Measurements from ENCODE around the gene B4GALT1.

B4GALT1 gene

GRCh38 chr9:33146298-33146697, 20.8 kb downstream of the B4GALT1 start:
- no peak for DNase-seq (ENCODE audit: low read depth, low spot score)
- no peak overlapping the region for H3K27ac ChIP-seq

GRCh38 chr9:33144551-33144950, 22.6 kb downstream of the B4GALT1 start:
- no peak for DNase-seq (ENCODE audit: low read depth, low spot score)
- no peak overlapping the region for H3K27ac ChIP-seq

- no peak overlapping the region for H3K27ac ChIP-seq
- DNase-seq (ENCODE audit: low read depth, low spot score) = no peak
Measured at GRCh38 chr9:33143241-33143661, 23.9 kb downstream of the B4GALT1 start.

GRCh38 chr9:33142535-33142934, 24.6 kb downstream of the B4GALT1 start:
- DNase-seq (ENCODE audit: low read depth, low spot score) = no peak
- no peak overlapping the region for H3K27ac ChIP-seq

GRCh38 chr9:33140401-33141360, 26.5 kb downstream of the B4GALT1 start:
- H3K27ac ChIP-seq = no peak overlapping the region
- no peak for DNase-seq (ENCODE audit: low read depth, low spot score)

- no peak overlapping the region for H3K27ac ChIP-seq
- DNase-seq (ENCODE audit: low read depth, low spot score) = no peak
Measured at GRCh38 chr9:33139421-33140228, 27.5 kb downstream of the B4GALT1 start.

- no peak for DNase-seq (ENCODE audit: low read depth, low spot score)
- no peak overlapping the region for H3K27ac ChIP-seq
Measured at GRCh38 chr9:33138768-33139167, 28.4 kb downstream of the B4GALT1 start.

- H3K27ac ChIP-seq = no peak overlapping the region
- DNase-seq (ENCODE audit: low read depth, low spot score) = no peak
Measured at GRCh38 chr9:33137781-33138264, 29.3 kb downstream of the B4GALT1 start.

GRCh38 chr9:33136721-33137670, 30.1 kb downstream of the B4GALT1 start:
- DNase-seq (ENCODE audit: low read depth, low spot score) = no peak
- H3K27ac ChIP-seq = peak overlapping the region; percentile 8

- no peak overlapping the region for H3K27ac ChIP-seq
- no peak for DNase-seq (ENCODE audit: low read depth, low spot score)
Measured at GRCh38 chr9:33135470-33135958, 31.6 kb downstream of the B4GALT1 start.

- no peak for DNase-seq (ENCODE audit: low read depth, low spot score)
- no peak overlapping the region for H3K27ac ChIP-seq
Measured at GRCh38 chr9:33135031-33135461, 32.1 kb downstream of the B4GALT1 start.

- no peak for DNase-seq (ENCODE audit: low read depth, low spot score)
Measured at GRCh38 chr9:33133186-33133585, 34.0 kb downstream of the B4GALT1 start.

GRCh38 chr9:33131790-33132772, 35.1 kb downstream of the B4GALT1 start:
- peak overlapping the region; percentile 20 for H3K27ac ChIP-seq
- DNase-seq (ENCODE audit: low read depth, low spot score) = no peak

More at GRCh38 chr9:33133186-33133585, 34.0 kb downstream of the B4GALT1 start:
- no peak overlapping the region for H3K27ac ChIP-seq

GRCh38 chr9:33130961-33131789, 36.0 kb downstream of the B4GALT1 start:
- peak overlapping the region; percentile 24 for H3K27ac ChIP-seq
- DNase-seq (ENCODE audit: low read depth, low spot score) = no peak

GRCh38 chr9:33129886-33130881, 37.0 kb downstream of the B4GALT1 start:
- peak overlapping the region; percentile 24 for H3K27ac ChIP-seq

GRCh38 chr9:33129251-33129885, 37.8 kb downstream of the B4GALT1 start:
- no peak for DNase-seq (ENCODE audit: low read depth, low spot score)
- peak overlapping the region; percentile 24 for H3K27ac ChIP-seq

More at GRCh38 chr9:33129886-33130881, 37.0 kb downstream of the B4GALT1 start:
- DNase-seq (ENCODE audit: low read depth, low spot score) = no peak
